Ishikawa (cell line): Measurements from ENCODE around the gene TASOR2.

ENCODE experiments used
- CEBPB ChIP-seq: IDR thresholded peaks from 2 replicates; pipeline ENCODE4 v1.6.1; 2012
- CREB1 ChIP-seq: IDR thresholded peaks from 2 replicates; pipeline ENCODE4 v1.6.1; 2012; ENCODE audit warnings: low read depth
- EGR1 ChIP-seq: IDR thresholded peaks from 2 replicates; pipeline ENCODE4 v1.6.1; 2012
- EP300 ChIP-seq: IDR thresholded peaks from 2 replicates; pipeline ENCODE4 v1.6.1; 2012; ENCODE audit warnings: borderline replicate concordance
- FOXM1 ChIP-seq: IDR thresholded peaks from 2 replicates; pipeline ENCODE4 v1.6.1; 2012; ENCODE audit warnings: low read depth, borderline replicate concordance
- MAX ChIP-seq: IDR thresholded peaks from 2 replicates; pipeline ENCODE4 v1.6.1; 2012
- NFIC ChIP-seq: IDR thresholded peaks from 2 replicates; pipeline ENCODE4 v1.6.1; 2012
- RAD21 ChIP-seq: IDR thresholded peaks from 2 replicates; pipeline ENCODE4 v1.6.1; 2012; ENCODE audit warnings: low read depth
- REST ChIP-seq: IDR thresholded peaks from 2 replicates; pipeline ENCODE4 v1.6.1; 2012; ENCODE audit warnings: low read depth, mild to moderate bottlenecking
- TAF1 ChIP-seq: IDR thresholded peaks from 2 replicates; pipeline ENCODE4 v1.6.1; 2012; ENCODE audit warnings: low read depth, mild to moderate bottlenecking
- TCF12 ChIP-seq: IDR thresholded peaks from 2 replicates; pipeline ENCODE4 v1.6.1; 2012; ENCODE audit warnings: low read depth
- TEAD4 ChIP-seq: IDR thresholded peaks from 2 replicates; pipeline ENCODE4 v1.6.1; 2012
- USF1 ChIP-seq: IDR thresholded peaks from 2 replicates; pipeline ENCODE4 v1.6.1; 2012
- YY1 ChIP-seq: IDR thresholded peaks from 2 replicates; pipeline ENCODE4 v1.6.1; 2012; ENCODE audit warnings: low read depth
- ZBTB7A ChIP-seq: IDR thresholded peaks from 2 replicates; pipeline ENCODE4 v1.6.1; 2012; ENCODE audit warnings: low read depth

TASOR2 gene

DNA sequence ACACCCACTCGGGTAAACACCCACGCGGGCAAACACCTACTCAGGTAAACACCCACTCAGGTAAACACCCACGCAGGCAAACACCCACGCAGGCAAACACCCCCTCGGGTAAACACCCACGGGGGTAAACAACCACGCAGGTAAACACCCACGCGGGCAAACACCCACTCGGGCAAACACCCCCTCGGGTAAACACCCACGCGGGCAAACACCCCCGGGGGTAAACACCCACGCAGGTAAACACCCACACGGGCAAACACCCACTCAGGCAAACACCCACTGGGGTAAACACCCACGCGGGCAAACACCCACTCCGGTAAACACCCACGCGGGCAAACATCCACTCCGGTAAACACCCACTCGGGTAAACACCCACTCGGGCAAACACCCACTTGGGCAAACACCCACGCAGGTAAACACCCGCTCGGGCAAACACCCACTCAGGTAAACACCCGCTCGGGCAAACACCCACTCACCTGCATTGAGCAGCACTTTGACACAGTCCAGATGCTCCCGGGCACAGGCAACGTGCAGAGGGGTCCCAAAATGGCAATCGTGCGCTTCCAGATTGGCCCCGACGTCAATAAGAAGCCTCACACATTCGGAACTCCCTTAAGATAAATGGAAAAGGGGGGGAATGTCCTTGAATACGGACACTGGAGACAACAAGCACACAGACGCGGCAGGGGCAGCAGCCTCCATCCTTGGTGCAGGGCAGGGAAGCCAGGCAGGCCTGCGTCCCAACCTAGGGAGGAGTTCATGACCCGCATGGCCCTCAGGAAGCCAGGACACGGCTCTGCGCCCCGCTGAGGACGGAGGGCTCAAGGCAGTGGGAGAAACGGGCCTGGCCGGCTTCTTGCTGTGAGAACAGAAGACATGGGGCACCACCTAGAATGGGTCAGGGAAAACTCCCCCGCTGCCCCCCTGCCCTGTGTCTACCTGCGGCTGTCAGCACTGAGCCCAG, 35.9 kb upstream of the TASOR2 start:
- TF ChIP-seq CREB1 (no peak), ZBTB7A (no peak), EP300 (no peak), TAF1 (no peak), MAX (no peak), TEAD4 (no peak), EGR1 (no peak), CEBPB (no peak), FOXM1 (no peak), USF1 (no peak), TCF12 (no peak), YY1 (no peak), REST (no peak), RAD21 (no peak), NFIC (no peak)

DNA sequence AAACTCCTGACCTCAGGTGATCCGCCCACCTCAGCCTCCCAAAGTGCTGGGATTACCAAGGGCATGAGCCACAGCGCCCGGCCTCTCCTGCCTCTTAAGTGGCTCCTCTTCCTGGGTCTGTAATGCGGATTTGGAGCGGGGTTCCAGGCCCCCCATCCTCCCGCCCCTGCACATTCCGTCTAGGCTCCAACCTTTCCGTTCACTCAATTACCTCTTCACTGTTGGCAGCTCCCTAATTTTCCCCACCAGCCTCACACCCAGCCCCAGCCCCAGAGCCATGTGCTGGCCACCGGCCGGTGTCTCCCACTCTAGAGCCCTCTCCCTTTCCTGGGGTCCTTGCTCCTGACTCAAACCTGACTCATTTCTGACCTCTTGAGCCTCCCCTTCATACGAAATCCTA, 34.9 kb upstream of the TASOR2 start:
- TF ChIP-seq CEBPB: no peak
- TF ChIP-seq YY1: no peak
- TF ChIP-seq TAF1: no peak
- no peak for TF ChIP-seq ZBTB7A
- no peak for TF ChIP-seq EP300
- no peak for TF ChIP-seq MAX
- TF ChIP-seq CREB1: no peak
- TF ChIP-seq USF1: no peak
- TF ChIP-seq RAD21: no peak
- no peak for TF ChIP-seq TCF12
- no peak for TF ChIP-seq EGR1
- TF ChIP-seq NFIC: no peak

DNA sequence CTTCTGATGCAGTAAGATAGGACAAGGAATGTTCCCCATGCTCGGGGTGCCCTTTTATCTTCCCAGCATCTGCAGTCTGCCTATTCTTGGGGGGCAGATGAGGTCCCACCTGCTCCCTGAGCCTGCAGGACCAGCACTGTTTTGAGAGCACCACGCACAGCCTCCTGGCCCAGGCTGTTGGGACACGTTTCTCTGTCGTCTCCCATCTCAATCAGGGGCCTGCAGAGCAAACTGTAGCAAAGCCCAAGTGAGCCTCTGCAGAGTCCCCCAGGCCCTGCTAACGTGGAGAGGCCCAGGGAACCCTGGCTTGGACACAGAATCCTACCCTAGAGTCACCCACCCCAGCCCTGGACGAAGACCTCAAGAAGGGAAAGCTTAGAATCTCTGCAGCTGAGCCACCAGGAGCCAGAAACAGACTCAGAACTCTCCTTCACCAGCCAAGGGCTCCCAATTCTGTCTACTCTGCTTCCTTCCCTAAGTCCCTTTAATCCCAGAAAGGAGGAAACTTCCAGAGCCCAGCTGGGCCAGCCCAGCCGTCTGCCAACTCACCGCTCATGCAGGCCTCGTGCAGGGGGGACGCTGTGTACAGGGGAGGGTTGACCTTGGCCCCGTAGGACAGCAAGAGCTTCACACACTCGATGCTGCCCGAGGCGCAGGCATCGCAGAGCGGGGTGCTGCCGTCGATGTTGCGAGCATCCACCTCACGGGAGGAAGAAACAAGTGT, 33.8 kb upstream of the TASOR2 start:
- TF ChIP-seq RAD21: no peak
- no peak for TF ChIP-seq CREB1

- TF ChIP-seq RAD21 (no peak), TCF12 (no peak), CREB1 (no peak), TEAD4 (no peak), USF1 (no peak), FOXM1 (no peak), CEBPB (no peak), NFIC (no peak), MAX (no peak), EP300 (no peak)
Measured at GRCh38 chr10:5651388-5651764, 33.3 kb upstream of the TASOR2 start.

- TF ChIP-seq EP300: no peak
- TF ChIP-seq RAD21: no peak
- no peak for TF ChIP-seq NFIC
- no peak for TF ChIP-seq REST
- TF ChIP-seq TEAD4: no peak
- TF ChIP-seq MAX: no peak
- TF ChIP-seq TAF1: no peak
- no peak for TF ChIP-seq TCF12
- TF ChIP-seq USF1: no peak
- no peak for TF ChIP-seq YY1
- no peak for TF ChIP-seq CREB1
- TF ChIP-seq FOXM1: no peak
- TF ChIP-seq EGR1: no peak
Measured at GRCh38 chr10:5652746-5653145, 31.9 kb upstream of the TASOR2 start.
